IMR-90 (cell line): Measurements from ENCODE around the gene ADGRD2. TPM values are rescaled to one million over a fixed set of nuclear protein-coding genes. Genes with fewer than 3 reads are reported as not detected.

Source experiments
- ATAC-seq: fragments of 200-7000 bp; cut with Tn5 transposase; 2 replicates; pipeline ENCODE4 v1.9.1; 2020; ENCODE audit warnings: low read depth, mild to moderate bottlenecking, moderate library complexity
- BruUV-seq: library from RNA; stranded (reverse); fragments of 400-500 nt; replicated peaks from 2 replicates; lab custom pipeline; 2021; lab: Mats Ljungman, UMichigan
- CTCF ChIA-PET: fragments of 300-600 bp; formaldehyde crosslinking; extraction: SDS; loops from one replicate; lab custom pipeline; 2021; ENCODE audit warnings: antibody characterized with exemption; lab: Yijun Ruan, JAX
- POLR2A ChIA-PET: fragments of 300-600 bp; sonication (Branson Sonifier 250); formaldehyde crosslinking; loops from one replicate; lab custom pipeline; 2022; ENCODE audit warnings: antibody characterized with exemption; ENCODE audit not compliant: unreplicated experiment; lab: Charles Lee
- DNase-seq: peaks from one replicate; pipeline ENCODE4 v3.0.0; 2013
- H2AFZ ChIP-seq: replicated peaks from 2 replicates; pipeline ENCODE3; 2013; ENCODE audit warnings: low read length, mild to moderate bottlenecking; ENCODE audit not compliant: poor library complexity
- H2AK5ac ChIP-seq: 2 replicates; pipeline ENCODE4 v1.6.1; 2013; ENCODE audit warnings: low read depth, low read length, inconsistent platforms
- H2AK9ac ChIP-seq: replicated peaks from 2 replicates; pipeline ENCODE3; 2013; ENCODE audit warnings: mild to moderate bottlenecking, low read depth, low read length, moderate library complexity; ENCODE audit not compliant: poor library complexity
- H2BK120ac ChIP-seq: 2 replicates; pipeline ENCODE4 v1.6.1; 2013; ENCODE audit warnings: low read depth, low read length, inconsistent platforms
- H2BK15ac ChIP-seq: 3 replicates; pipeline ENCODE4 v1.6.1; 2013; ENCODE audit warnings: low read depth, low read length, inconsistent platforms
- H2BK20ac ChIP-seq: 2 replicates; pipeline ENCODE4 v1.6.1; 2013; ENCODE audit warnings: low read depth, mild to moderate bottlenecking, inconsistent platforms, low read length, moderate library complexity
- H2BK5ac ChIP-seq: 2 replicates; pipeline ENCODE4 v1.6.1; 2013; ENCODE audit warnings: mild to moderate bottlenecking, low read depth, low read length, inconsistent platforms; ENCODE audit not compliant: poor library complexity, severe bottlenecking
- H3K14ac ChIP-seq: replicated peaks from 2 replicates; pipeline ENCODE4 v1.6.1; 2013; ENCODE audit warnings: low read depth, low read length, inconsistent platforms
- H3K18ac ChIP-seq: 2 replicates; pipeline ENCODE4 v1.6.1; 2013; ENCODE audit warnings: low read depth, low read length, control low read depth
- H3K23ac ChIP-seq: 2 replicates; pipeline ENCODE4 v1.6.1; 2013; ENCODE audit warnings: low read depth, low read length, inconsistent platforms
- H3K27ac ChIP-seq: 2 replicates; pipeline ENCODE4 v1.5.1; 2013; ENCODE audit warnings: mild to moderate bottlenecking, control low read depth, low read length; ENCODE audit not compliant: insufficient read depth
- H3K27me3 ChIP-seq: 2 replicates; pipeline ENCODE4 v1.6.1; 2013; ENCODE audit warnings: low read length; ENCODE audit not compliant: control insufficient read depth, insufficient read depth
- H3K36me3 ChIP-seq: 2 replicates; pipeline ENCODE4 v1.6.1; 2013; ENCODE audit warnings: low read length, mixed read lengths; ENCODE audit not compliant: control insufficient read depth, insufficient read depth
- H3K4ac ChIP-seq: 2 replicates; pipeline ENCODE4 v1.6.1; 2013; ENCODE audit warnings: low read depth, low read length, inconsistent platforms
- H3K4me1 ChIP-seq: 2 replicates; pipeline ENCODE4 v1.6.1; 2013; ENCODE audit warnings: low read length, mixed read lengths; ENCODE audit not compliant: control insufficient read depth, insufficient read depth
- H3K4me2 ChIP-seq: 2 replicates; pipeline ENCODE4 v1.6.1; 2013; ENCODE audit warnings: low read depth, mild to moderate bottlenecking, control low read depth, low read length, moderate library complexity
- H3K4me3 ChIP-seq: 2 replicates; pipeline ENCODE4 v1.5.1; 2013; ENCODE audit warnings: low read depth, mild to moderate bottlenecking, control low read depth, low read length, moderate library complexity; ENCODE audit not compliant: insufficient read depth
- H3K56ac ChIP-seq: 2 replicates; pipeline ENCODE4 v1.6.1; 2013; ENCODE audit warnings: low read length, inconsistent platforms; ENCODE audit not compliant: insufficient read depth; ENCODE audit errors: extremely low read depth
- H3K79me1 ChIP-seq, 2 experiments: 2 replicates each; pipeline ENCODE4 v1.6.1; 2013; ENCODE audit warnings: low read length in 2 of 2, inconsistent platforms in 1 of 2, low read depth in 1 of 2
- H3K9ac ChIP-seq: 2 replicates; pipeline ENCODE4 v1.6.1; 2013; ENCODE audit warnings: low read depth, low read length, control low read depth
- H3K9me1 ChIP-seq: 2 replicates; pipeline ENCODE4 v1.6.1; 2013; ENCODE audit warnings: low read length, inconsistent platforms; ENCODE audit not compliant: insufficient read depth
- H3K9me3 ChIP-seq: 2 replicates; pipeline ENCODE4 v1.6.1; 2013; ENCODE audit warnings: low read length; ENCODE audit not compliant: control insufficient read depth, insufficient read depth
- H4K20me1 ChIP-seq: 2 replicates; pipeline ENCODE4 v1.6.1; 2013; ENCODE audit warnings: low read length, inconsistent platforms; ENCODE audit not compliant: insufficient read depth
- H4K5ac ChIP-seq: 2 replicates; pipeline ENCODE4 v1.6.1; 2013; ENCODE audit warnings: mild to moderate bottlenecking, low read depth, low read length, control low read depth
- H4K8ac ChIP-seq, 2 experiments: 2 replicates each; pipeline ENCODE4 v1.6.1; 2013; ENCODE audit warnings: low read depth in 2 of 2, low read length in 2 of 2, control low read depth in 1 of 2, inconsistent platforms in 1 of 2
- H4K91ac ChIP-seq: 2 replicates; pipeline ENCODE4 v1.6.1; 2013; ENCODE audit warnings: low read depth, low read length, inconsistent platforms; ENCODE audit not compliant: insufficient read depth
- RCOR1 ChIP-seq: IDR thresholded peaks from 2 replicates; pipeline ENCODE4 v1.6.1; 2012; ENCODE audit warnings: mild to moderate bottlenecking, low read length, improper control_type of control experiment; ENCODE audit not compliant: insufficient replicate concordance
- WGBS, 2 experiments: methylation state at CpG; one replicate each; pipeline versions ENCODE4 v1.1.5 to v1.1.7; 2013; ENCODE audit warnings: missing lambda C conversion rate in 2 of 2; ENCODE audit not compliant: insufficient read length in 1 of 2; ENCODE audit errors: extremely low coverage in 2 of 2; 5-methylcytosine and 5-hydroxymethylcytosine counted together
- dilution Hi-C: fragments of 300-500 bp; cut with HindIII; formaldehyde crosslinking; loops from one replicate; pipeline ENCODE4 v1.14.3; 2018; ENCODE audit warnings: low sequenced_read_pairs; ENCODE audit not compliant: unreplicated experiment
- in situ Hi-C: fragments of 300-500 bp; cut with MboI; formaldehyde crosslinking; loops from 3 replicates; pipeline ENCODE4 v1.14.3; 2019; ENCODE audit warnings: low sequenced_read_pairs, inconsistent platforms, mixed read lengths
- intact Hi-C: fragments of 100-400 bp; cut with micrococcal nuclease; formaldehyde crosslinking; loops from 2 replicates; pipeline ENCODE4 v1.10.0; 2022
- polyA plus RNA-seq, 3 experiments: library from polyadenylated mRNA; depleted of rRNA; stranded (reverse); fragments of >200 nt; gene quantifications; 2 replicates each; pipeline ENCODE4 v1.2.3, GENCODE V29; 2012; ENCODE audit warnings: low replicate concordance in 1 of 3
- total RNA-seq: library from RNA; depleted of rRNA; stranded (reverse); fragments of >200 nt; gene quantifications from 2 replicates; pipeline ENCODE4 v1.2.3, GENCODE V29; 2012

ADGRD2 gene
- total and polyA plus RNA-seq, 2 of the 4 experiments (the other 2 are of a cell fraction), result not detected

DNA sequence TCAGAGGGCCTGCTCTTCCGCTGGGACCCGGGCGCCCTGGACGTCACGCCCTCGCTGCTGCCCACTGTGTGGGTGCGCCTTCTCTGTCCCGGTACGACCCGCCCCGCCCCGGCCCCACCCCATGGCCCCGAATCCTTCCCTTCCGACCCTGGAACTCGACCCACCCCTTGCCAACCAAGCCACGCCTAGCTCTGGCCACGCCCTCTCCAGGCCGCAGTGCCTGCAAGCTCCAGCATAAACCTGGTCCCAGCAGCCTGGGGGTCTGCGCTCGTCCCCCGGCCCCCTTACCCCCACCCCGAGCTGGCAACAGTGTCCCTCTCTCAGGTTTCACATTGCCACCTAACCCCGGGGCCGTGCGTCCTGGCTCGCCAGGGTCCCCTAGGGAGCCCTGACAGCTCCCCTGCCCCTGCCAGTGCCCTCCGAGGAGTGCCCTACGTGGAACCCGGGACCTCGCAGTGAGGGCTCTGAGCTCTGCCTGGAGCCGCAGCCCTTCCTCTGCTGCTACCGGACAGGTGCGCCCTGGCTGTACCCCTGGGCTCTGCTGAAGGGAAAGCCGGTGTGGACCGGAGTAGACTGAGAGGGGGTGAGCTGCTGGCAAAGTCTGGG is 3.4 kb downstream of the ADGRD2 start:
- H4K91ac ChIP-seq, result no peak overlapping the region
- no peak overlapping the region for H2BK15ac ChIP-seq
- H3K27me3 ChIP-seq, result peaks cover 70% of the 10 kb centered on the region
- no peak overlapping the region for H2AK5ac ChIP-seq
- no peak overlapping the region for H2BK20ac ChIP-seq
- H2BK5ac ChIP-seq, result no peak overlapping the region
- H3K4me2 ChIP-seq, result no peak overlapping the region; the same call in 1 of the 2 replicates
- no peaks in the 10 kb centered on the region for H3K36me3 ChIP-seq
- CTCF ChIA-PET, result no interaction called here
- no TSS peak for BruUV-seq
- 100% methylated on average over 1 of the region's 35 CpGs; no CpG with 5 or more reads in 1 of the 2 experiments for WGBS, 2 experiments
- H2AK9ac ChIP-seq, result no peak overlapping the region
- H3K9ac ChIP-seq, result no peak overlapping the region
- H3K4ac ChIP-seq, result no peak overlapping the region
- no peak overlapping the region for H3K27ac ChIP-seq
- H4K5ac ChIP-seq, result no peak overlapping the region
- in situ Hi-C loops, result no loop called here
- H3K14ac ChIP-seq, result no peak overlapping the region
- H3K4me3 ChIP-seq, result no peak overlapping the region
- no peak overlapping the region for H2BK120ac ChIP-seq
- no peak overlapping the region for H3K56ac ChIP-seq
- DNase-seq, result no peak
- intact Hi-C loops, result no loop called here
- dilution Hi-C loops, result no loop called here
- no peak overlapping the region for H3K23ac ChIP-seq
- H3K79me1 ChIP-seq, result no peaks in the 10 kb centered on the region
- no peaks in the 10 kb centered on the region for H3K9me3 ChIP-seq
- POLR2A ChIA-PET, result no interaction called here
- no peak overlapping the region for H3K18ac ChIP-seq
- H3K4me1 ChIP-seq, result no peaks in the 10 kb centered on the region
- H3K9me1 ChIP-seq, result no peaks in the 10 kb centered on the region
- no peak overlapping the region for H4K8ac ChIP-seq
- peak overlapping the region; percentile 43 for H2AFZ ChIP-seq
- no peak for TF ChIP-seq RCOR1
- no peaks in the 10 kb centered on the region for H4K20me1 ChIP-seq
- ATAC-seq, result no peak
